Type B pancreatic cell (in vitro differentiated cells): ENCODE data around the gene ZSCAN20. TPM values are rescaled to one million over a fixed set of nuclear protein-coding genes. Genes with fewer than 3 reads are reported as not detected.

ENCODE experiments used
- DNase-seq: peaks from one replicate; pipeline ENCODE4 v3.0.0; 2021; ENCODE audit warnings: mixed read lengths; ENCODE audit not compliant: unreplicated experiment; ENCODE audit errors: extremely low spot score
- H3K27ac Mint-ChIP-seq: 2 replicates; pipeline ENCODE4 v1.8.0; 2021; ENCODE audit warnings: mild to moderate bottlenecking, mixed read lengths
- H3K27me3 Mint-ChIP-seq: 2 replicates; pipeline ENCODE4 v1.8.0; 2021; ENCODE audit warnings: mixed read lengths
- H3K36me3 Mint-ChIP-seq: 2 replicates; pipeline ENCODE4 v1.8.0; 2021; ENCODE audit warnings: mixed read lengths
- H3K4me1 Mint-ChIP-seq: one replicate; pipeline ENCODE4 v1.8.0; 2021; ENCODE audit warnings: mixed read lengths; ENCODE audit not compliant: unreplicated experiment
- H3K4me3 Mint-ChIP-seq: 2 replicates; pipeline ENCODE4 v1.8.0; 2021; ENCODE audit warnings: mild to moderate bottlenecking, mixed read lengths
- H3K9me3 Mint-ChIP-seq: 2 replicates; pipeline ENCODE4 v1.8.0; 2021; ENCODE audit warnings: mixed read lengths
- CTCF ChIP-seq: fragments of 200-600 bp; sonication (generic); conservative IDR thresholded peaks from 2 replicates; pipeline ENCODE4 v1.5.0; 2021; ENCODE audit warnings: antibody characterized with exemption, mild to moderate bottlenecking
- total RNA-seq: library from RNA; stranded (reverse); gene quantifications from 2 replicates; pipeline ENCODE4 v1.2.1, GENCODE V29; 2021; ENCODE audit warnings: low replicate concordance

Gene ZSCAN20
- total RNA-seq, 1 donor from 2014 or later: 8.6 TPM

- Mint-ChIP-seq H3K27ac (no peak overlapping the region), H3K27me3 (peaks cover 8% of the 10 kb centered on the region), H3K4me1 (peaks cover 43% of the 10 kb centered on the region), H3K4me3 (no peak overlapping the region), H3K36me3 (no peaks in the 10 kb centered on the region), H3K9me3 (no peaks in the 10 kb centered on the region)
- no peak for TF ChIP-seq CTCF
- no peak for DNase-seq
Observed at GRCh38 chr1:33441088-33441745, 31.2 kb upstream of the ZSCAN20 start.

GRCh38 chr1:33442141-33442540 lies 30.3 kb upstream of the ZSCAN20 start:
- H3K36me3 Mint-ChIP-seq: no peaks in the 10 kb centered on the region
- no peak overlapping the region for H3K27ac Mint-ChIP-seq
- H3K9me3 Mint-ChIP-seq: no peaks in the 10 kb centered on the region
- no peak overlapping the region for H3K4me3 Mint-ChIP-seq
- no peak for TF ChIP-seq CTCF
- H3K4me1 Mint-ChIP-seq: peaks cover 34% of the 10 kb centered on the region
- no peak for DNase-seq
- peaks cover 8% of the 10 kb centered on the region for H3K27me3 Mint-ChIP-seq

- TF ChIP-seq CTCF: no peak
- Mint-ChIP-seq H3K9me3 (no peaks in the 10 kb centered on the region), H3K4me3 (no peak overlapping the region), H3K27me3 (peaks cover 8% of the 10 kb centered on the region), H3K36me3 (no peaks in the 10 kb centered on the region), H3K27ac (no peak overlapping the region), H3K4me1 (peaks cover 28% of the 10 kb centered on the region)
- no peak for DNase-seq
Observed at GRCh38 chr1:33443080-33443704, 29.3 kb upstream of the ZSCAN20 start.

- peaks cover 8% of the 10 kb centered on the region for H3K27me3 Mint-ChIP-seq
- no peak for DNase-seq
- no peak for TF ChIP-seq CTCF
- H3K4me3 Mint-ChIP-seq: no peak overlapping the region
- no peaks in the 10 kb centered on the region for H3K36me3 Mint-ChIP-seq
- H3K27ac Mint-ChIP-seq: no peak overlapping the region
- peaks cover 28% of the 10 kb centered on the region for H3K4me1 Mint-ChIP-seq
- H3K9me3 Mint-ChIP-seq: no peaks in the 10 kb centered on the region
Observed at GRCh38 chr1:33443705-33444180, 28.7 kb upstream of the ZSCAN20 start.

- H3K27me3 Mint-ChIP-seq: peaks cover 8% of the 10 kb centered on the region
- no peaks in the 10 kb centered on the region for H3K36me3 Mint-ChIP-seq
- no peak overlapping the region for H3K4me3 Mint-ChIP-seq
- peaks cover 19% of the 10 kb centered on the region for H3K4me1 Mint-ChIP-seq
- TF ChIP-seq CTCF: no peak
- H3K9me3 Mint-ChIP-seq: no peaks in the 10 kb centered on the region
- no peak for DNase-seq
- no peak overlapping the region for H3K27ac Mint-ChIP-seq
Observed at GRCh38 chr1:33445108-33445507, 27.3 kb upstream of the ZSCAN20 start.
